GM21390 (cell line): ENCODE results near the gene TTC23.
"Not testable (repeated sequence)": the region's sequence is repeated elsewhere in the genome, so short reads cannot be mapped to it uniquely, and the experiment has no call there.

Experiments
- ATAC-seq: cut with Tn5 transposase; IDR thresholded peaks from one replicate; pipeline ENCODE4 v1.9.1; 2021; ENCODE audit not compliant: unreplicated experiment

Gene TTC23

DNA sequence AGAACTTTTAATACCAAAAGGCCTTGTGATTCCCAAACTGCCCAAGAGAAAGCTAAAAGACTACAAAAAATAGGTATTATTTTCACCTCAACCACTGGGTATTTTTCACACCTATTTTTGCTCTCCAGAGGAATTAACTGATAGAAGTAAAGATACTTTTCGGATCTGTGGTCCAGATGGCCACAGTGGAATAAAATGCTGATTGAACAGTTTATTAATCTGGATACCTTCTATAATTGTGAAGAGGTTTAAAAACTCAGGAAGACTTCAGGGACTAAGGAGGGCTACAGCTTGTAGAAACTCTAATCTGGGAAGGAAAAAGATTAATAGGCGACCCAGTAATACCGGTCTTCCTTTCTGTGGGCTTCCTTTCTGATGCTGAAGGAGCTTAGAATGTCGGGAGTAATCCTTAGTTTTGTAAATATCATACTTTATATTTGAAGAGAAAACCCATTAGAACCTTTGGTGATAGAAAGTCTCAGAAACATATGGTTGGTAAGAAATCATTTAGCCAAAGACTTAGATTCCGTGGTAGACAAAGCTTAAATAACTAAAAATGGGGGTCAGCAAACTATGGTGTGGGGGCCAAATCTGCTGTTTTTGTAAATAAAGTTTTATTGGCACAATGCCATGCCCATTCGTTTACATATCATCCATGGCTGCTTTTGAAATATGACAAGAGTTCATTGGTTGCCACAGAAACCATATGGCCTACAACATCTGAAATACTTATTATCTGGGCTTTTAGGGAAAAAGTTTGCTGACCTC, 47.8 kb downstream of the TTC23 start:
- no peak for ATAC-seq

DNA sequence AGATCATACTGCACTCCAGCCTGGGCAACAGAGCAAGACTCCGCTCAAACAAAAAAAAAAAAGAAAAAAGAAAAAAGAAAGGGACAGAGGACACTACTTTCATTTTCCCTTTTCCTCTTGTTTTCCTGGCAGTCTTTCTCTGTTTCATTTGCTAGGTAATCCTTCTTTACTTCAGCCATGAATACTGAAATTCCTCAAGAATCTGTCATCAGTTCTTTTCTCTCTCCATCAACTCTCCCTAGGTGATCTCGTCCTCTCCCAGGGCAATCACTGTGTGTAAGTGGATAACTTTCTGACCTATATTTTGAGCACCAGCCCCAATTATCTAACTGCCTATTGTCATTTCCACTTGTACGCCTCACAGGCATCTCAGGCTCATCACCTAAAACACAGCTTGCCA, 51.5 kb downstream of the TTC23 start:
- ATAC-seq = no peak

DNA sequence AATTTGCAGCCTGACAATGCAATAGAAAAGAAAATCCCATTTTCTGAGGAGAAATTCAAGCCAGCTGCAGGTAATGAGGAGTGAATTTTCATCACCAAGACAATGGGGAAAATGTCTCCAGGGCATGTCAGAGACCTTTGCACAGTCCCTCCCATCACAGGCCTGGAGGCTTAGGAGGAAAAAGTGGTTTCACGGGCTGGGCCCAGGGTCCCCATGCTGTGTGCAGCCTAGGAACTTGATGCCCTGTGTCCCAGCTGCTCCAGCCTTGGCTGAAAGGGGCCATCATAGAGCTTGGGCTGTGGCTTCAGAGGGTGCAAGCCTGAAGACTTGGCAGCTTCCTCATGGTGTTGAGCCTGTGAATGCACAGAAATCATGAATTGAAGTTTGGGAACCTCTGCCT, 57.2 kb downstream of the TTC23 start:
- ATAC-seq = not testable (repeated sequence)

DNA sequence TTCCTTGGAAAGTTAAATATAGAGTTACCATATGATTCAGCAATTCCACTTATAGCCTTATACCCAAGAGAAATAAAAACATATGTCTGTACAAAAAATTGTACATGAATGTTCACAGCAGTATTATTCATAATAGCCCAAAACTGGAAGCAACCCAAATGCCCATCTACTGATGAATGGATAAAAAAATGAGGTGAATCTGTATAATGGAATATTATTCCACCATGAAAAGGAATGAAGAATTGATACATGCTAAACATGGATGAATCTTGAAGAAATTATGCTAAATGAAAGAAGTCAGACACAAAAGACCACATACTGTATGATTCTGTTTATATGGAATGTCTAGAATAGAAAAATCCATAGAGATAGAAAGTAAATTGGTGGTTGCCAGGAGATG, 61.4 kb downstream of the TTC23 start:
- ATAC-seq = no peak

DNA sequence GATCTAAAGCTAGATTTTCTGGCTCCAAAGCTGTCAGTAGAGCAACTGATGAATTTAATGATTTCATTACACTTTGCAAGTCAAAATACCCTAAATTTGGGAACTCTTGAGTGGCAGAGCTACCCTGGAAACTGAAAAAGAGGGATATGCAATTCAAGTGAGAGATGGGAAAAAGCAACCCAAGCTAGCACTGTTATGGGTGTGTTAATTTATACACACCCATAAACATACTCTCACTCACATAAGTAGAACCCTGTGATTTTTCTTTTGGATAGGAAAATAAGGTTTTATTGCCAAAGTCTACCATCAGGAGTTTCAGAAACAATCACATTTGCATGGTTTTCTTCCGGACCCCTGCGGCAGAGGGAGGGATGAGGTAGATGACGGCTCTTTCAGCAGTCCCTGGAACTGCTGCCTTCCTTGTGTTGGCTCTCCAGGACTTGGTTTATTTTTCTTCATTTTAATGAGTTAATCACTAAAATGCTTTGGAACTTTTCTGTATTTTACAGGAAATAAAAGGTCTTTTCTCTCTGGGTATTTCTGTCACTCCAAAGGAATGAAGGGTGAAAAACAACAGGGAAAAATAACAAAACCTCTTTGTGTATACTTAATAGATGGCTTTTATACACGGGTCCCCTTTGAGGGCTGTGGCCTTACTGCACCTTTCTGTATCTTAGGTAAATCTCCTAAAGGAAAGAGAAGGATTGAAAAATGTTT, 63.8 kb downstream of the TTC23 start:
- no peak for ATAC-seq

DNA sequence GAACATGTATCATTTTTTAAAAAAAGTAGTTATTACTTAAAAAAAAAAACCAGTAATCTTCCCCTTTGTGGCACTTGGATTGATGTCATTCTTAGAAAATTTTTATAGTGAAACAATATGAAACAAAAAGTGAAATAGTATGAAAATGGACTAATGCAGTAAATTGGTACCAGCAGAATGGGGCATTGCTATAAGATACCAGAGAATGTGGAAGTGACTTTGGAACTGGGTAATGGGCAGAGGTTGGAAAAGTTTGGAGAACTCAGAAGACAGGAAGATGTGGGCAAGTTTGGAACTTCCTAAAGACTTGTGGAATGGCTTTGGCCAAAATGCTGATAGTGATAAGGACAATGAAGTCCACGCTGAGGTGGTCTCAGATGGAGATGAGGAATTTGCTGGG, 66.6 kb downstream of the TTC23 start:
- ATAC-seq = no peak

DNA sequence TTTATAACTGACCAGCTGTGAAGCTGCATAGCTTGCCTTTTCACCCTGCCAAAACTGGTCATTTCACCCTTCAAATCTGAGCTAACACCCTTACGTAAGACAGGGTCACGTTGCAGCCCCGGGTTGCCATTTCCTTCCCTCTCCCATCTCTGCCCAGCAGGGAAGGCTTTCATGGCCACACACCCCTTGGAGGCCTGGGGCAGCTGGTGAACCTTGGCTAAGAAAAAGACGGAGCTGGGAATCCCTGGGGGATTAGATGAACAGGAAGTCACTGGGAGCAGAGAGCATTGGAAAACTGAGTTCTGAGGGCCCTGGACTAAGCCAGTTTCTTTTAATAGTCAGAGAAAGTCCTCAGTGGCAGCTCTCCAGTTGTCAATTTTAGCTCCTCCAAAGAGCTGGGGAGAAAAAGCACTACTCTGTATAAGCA, 67.8 kb downstream of the TTC23 start:
- ATAC-seq = no peak

DNA sequence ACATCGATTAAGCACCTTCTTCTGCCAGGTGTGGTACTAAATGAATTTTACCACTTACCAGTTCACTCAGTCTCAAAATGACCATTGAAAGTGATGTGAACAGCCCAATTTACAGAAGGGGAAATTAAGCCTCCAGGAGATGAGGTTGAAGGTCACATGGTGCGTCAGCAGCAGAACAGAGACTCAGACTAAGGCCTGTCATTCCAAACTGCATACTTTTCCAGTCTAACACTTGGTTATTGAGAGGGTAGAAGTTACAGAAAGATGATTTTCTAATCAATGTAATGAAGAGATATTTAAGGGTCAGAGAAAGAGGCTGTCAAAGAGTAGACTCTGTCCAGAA, 68.4 kb downstream of the TTC23 start:
- ATAC-seq = no peak

DNA sequence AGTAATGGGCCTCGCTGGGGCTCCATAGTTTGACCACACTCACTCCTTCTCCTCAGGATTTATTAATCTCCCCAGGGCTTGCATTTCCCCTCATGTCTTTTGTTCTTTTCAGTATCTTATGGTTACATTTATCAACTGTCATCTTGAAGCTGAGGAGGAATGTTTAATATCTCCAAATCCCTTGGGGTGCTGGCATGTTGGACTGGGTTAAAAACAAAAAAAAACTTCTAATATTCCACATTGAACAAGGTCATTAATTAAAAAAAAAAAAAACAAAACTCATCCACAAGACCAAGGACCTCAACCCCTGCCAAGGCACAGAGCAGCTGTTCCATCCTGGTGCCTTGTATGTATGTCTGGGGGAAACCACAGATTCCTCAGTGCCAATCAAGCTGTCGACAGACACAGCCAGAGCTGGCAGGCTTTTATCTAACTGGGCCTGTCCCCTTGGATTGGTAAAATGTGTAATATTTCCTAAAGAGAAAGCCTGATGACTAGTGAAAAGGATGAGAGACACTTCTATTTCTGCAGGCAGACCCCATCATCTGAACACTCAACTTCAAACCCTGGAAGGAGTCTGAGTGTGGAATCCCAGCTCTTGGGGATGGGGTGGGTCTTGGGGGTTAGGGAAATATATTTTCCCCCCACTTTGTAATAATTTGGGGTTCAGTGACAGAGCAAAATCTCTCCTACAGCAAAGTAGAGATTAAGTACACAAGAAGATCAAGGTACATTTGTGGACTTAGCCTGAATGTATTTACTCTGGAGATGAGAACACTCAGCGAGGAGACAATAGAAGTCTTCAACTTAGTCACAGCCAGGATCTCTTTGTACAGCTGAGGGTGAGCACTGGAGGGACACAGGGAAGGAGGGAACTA, 69.1 kb downstream of the TTC23 start:
- ATAC-seq = no peak

DNA sequence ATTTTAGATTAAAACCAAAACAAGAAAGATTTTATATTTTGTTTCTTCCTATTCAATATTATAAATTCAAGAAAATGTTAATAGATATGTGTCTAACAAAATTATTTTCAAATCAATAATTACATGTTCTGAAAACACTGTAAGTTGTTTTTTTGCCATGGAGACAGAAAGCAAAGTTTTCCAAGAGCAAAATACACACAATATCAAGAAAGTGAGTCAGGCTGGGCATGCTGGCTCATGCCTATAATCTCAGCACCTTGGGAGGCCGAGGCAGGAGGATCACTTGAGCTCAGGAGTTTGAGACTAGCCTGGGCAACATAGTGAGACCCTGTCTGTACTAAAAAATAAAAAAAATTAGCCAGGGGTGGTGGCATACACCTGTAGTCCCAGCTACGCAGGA, 71.7 kb downstream of the TTC23 start:
- ATAC-seq = no peak

DNA sequence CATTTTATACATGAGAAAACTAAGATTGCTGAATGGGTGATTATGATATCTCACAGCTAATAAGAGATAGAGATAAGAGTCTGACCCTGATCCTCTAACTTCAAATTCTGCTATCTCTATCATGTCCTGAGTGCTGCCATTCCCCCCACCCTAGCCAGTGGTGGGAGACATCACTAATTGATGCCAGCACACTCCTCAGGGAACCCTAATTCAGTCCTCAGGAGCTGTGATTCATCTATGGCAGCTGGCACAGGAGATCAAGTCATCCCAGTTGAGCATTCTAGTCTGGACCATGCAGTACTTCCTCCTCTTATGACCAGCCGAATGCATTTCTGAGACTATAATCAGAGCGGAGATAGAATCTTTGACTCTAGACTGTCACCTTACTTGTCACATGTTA, 72.6 kb downstream of the TTC23 start:
- no peak for ATAC-seq

DNA sequence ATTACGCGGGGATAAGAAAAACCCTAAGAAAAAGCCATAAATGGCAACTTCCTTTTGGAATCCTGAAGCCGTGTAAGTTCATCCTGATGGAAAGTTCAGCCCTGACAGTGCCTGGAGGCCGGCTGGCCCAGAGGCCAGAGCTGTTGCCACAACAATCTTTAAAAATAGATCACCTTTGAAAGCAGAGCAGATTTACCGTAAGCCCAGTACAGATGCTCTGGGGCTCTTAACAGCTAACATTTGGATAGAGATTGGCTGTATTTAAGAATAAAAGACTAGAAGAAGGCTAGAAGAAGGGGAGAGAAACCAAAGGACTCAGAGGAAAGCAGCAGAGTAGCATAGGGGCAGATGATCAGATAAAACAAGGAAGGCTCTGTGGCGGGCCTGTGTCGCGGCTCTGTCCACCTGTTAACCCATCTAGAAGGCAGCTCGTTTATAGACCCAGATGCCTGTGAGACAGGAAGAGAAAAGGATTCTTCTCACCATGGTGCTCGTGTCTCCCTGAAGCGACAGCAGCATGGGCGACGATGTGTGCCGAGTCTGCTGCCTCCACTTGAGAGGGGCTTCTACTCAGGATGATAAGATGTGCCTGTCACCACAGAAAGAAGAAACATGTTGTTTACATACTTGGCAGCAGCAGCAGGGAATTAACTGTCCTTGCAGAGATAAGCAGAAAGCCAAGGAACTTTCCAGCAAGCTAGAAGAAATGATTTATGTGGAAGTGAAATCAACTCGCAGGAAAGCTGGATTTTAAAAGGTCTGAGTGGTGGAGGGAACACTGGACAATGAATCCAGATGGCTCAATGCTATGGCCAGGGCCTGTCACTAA, 74.6 kb downstream of the TTC23 start:
- ATAC-seq = no peak

DNA sequence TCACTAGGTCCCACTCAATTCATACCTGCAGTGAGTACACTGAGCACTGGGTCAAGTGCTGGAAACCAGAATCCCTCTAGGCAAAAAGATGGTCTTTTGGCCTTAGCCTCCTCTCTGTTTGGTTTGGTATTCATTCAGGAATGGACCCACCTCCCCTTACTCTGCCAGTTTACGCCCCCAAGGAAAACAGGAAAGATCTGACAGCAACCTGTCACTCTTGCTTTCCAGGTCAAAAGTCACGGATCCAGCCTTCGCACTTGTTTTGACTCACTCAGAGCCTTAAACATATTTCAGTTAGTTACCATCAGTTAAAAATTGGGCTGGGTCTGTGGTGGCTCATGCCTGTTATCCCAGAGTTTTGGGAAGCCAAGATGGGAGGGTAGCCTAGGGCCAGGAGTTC, 76.4 kb downstream of the TTC23 start:
- no peak for ATAC-seq

DNA sequence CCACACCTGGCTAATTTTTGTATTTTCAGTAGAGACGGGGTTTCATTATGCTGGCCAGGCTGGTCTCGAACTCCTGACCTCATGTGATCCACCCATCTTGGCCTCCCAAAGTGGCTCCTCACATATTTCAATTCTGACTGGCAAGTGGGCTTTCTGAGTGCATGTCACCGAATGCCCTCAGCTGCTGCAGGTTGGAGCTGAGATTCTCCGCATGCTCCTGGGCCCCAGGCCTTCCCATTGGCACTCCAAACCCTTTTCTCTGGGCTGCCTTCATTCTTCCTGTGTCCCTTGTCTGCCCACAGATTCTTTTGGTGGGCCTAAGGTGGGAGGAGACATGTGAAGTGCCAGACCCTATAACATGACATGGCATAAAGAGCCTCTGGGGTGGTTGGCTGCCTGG, 77.2 kb downstream of the TTC23 start:
- ATAC-seq = no peak

DNA sequence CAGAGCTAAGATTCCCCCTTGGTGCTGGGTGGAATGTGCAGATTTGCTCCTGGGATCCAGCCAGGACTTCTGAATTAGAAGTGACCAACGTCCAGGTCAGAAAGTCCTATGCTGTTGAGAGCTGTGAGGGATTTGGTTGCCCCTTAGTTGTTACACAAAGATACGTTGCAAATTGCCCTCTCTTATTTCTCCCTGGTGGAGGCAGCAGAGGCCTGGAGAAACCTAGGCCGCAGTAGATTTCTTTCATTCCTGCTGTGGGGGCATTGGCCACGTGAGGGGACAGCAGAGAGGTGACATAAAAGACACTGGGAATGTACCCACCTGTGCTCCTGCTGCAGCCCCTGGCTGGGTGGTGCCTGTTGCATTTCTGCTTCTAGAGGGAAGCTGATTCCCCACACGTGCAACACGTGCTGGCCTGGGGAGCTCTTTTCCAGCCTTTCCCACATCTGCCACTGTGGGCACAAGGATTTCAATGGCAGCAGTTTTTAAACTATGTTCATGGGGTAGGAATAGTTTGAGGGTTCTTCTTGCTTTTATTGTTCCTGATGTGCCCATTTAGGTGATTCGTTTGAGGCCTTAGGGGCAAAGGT, 78.8 kb downstream of the TTC23 start:
- ATAC-seq = no peak

DNA sequence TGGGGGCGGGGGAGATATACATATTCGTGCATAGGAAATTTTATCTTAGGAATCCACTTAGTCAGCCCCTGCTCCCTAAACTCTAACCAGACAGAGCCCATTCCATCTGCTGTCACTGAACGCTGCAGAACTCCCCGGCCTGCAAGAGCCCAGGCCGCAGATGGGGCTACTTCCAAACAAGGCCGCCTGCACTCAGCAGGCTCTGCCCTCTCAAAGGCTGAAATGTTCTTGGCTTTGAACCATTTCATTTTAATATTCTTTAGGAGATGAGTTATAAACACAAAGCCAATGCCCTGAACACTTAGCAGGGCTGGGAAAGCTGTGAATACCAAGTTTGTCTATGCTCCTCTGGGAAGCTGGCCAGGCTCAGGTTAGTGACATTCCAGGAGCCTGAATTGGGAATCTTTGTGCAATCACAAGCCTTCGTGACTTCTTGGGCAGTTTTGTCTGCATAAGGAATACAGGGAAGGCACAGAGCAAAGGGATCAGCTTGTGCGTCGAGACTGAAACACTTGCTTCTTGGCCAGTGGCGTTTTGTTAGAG, 79.5 kb downstream of the TTC23 start:
- ATAC-seq = no peak

DNA sequence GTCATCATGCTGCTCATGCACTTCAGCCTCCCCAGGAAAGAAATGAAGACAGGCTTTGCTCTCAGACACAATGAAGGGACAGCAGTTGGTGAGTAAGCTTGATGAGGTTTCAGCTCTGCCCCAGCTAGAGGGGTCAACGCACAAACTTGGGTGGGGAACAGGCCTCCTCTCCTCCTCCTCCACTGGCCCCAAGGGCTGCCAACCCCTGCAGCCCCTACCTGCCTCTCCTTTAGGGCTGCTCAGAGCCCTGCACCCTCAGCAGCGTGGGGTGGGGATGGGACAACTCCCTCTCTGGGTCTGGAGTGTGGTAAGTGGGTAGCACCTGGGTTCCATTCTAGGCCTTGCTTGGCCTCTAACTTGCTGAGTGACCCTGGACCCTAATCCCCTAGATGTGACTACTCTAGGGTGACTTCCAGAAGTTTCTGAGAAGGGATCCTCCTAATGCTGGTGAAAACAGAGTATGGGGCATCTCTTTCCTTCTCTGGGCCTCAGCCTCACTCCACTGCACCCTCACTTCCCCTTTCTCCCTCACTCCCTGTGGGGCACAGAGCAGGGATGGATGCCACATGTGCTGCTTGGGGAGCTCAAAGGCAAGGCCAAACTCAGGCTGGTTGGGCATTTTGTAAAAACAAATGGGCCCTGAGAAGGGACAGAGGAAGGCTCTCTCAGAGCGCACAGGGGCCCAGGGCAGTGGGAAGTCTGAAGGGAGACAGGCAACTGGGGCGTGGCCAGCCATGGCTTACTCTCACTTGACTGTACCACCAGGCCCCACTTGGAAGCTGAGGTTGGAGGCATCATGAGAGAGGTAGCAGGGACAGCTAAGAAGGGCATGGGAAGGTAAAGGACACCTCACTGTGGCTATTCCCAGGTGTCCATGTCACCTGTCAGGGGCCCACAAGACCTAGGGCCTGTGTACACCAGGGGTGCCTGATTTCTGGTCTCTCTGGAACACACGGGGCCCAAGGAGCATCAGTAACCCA, 80.5 kb downstream of the TTC23 start:
- ATAC-seq = no peak

DNA sequence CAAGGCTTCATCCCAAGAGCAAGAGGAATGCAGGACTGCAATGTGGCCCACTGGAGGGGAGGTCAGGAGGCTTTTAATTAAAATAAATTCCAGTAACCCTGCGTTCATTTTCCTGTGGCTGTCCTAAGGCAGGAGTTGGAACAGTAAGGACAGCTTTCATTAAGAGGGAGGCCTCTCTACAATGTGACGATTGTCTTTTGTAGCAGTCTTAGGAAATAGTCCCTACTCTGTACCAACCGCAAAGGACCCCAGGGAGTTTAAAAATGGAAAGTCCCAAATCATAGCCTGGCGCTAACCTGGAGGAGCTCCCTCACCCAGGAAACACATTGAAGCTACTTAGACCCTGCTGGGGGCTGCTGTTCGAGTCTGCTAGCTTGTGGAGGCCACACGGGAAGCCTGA, 81.7 kb downstream of the TTC23 start:
- no peak for ATAC-seq

DNA sequence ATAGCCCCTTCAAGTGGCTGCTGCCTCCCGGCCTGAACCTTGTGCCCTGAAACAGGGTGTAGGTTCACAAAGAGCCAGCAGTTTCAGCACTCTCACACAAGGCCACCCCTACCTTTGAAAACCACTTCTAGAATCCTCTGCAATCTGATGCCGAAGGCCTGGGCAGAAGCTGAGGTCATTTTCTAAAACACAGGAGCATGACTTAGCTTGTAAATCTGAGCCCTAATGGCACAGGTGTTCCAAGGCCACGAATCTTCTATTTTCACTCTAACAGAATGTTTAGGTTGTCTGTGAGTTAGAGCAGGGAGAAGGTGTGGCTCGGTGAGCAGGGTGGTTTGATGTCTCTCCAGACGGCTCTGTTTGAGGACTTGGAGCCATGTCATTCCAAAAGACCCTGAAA, 82.2 kb downstream of the TTC23 start:
- ATAC-seq = no peak
